ENCODE results near the gene MYO18B.

Gene MYO18B

DNA sequence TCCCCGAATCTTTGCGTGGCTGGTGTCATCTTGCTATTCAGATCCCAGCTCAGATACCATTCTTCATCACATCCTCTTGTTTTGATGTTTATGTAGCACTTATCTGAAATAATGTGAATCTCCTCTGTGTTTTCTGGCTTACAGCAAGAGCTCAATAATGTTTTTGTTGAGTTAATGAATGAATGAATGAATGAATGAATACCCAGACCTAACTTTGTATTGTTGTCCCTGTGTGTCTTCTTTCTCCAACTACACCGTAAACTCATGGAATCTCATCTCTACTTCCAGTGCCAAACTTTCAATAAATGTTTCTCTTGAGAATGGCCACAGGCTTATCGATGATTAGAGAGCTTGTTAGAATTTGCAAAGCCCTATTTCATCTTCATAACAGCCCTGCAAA, 110.2 kb downstream of the MYO18B start:
- DNase-seq (ENCODE audit: low read depth): no peak

DNA sequence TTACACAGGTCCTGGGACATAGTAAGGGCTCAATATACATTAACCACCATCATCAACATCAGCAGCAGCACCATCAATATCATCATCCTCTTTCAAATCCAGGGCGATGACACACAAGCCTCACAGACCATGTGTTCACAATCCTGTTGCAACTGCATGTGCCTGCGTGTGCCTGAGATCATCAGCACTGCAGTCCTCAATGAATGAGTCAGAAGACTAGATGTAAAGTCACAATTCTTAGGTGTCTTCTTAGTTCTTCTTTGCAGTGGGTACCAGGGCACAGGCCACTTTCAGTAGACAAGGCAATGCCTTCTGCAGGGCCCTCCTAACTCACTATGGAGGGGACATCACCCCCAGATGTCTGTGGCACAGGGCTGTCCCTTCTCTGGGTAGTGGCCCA, 111.1 kb downstream of the MYO18B start:
- no peak for DNase-seq (ENCODE audit: low read depth)

DNA sequence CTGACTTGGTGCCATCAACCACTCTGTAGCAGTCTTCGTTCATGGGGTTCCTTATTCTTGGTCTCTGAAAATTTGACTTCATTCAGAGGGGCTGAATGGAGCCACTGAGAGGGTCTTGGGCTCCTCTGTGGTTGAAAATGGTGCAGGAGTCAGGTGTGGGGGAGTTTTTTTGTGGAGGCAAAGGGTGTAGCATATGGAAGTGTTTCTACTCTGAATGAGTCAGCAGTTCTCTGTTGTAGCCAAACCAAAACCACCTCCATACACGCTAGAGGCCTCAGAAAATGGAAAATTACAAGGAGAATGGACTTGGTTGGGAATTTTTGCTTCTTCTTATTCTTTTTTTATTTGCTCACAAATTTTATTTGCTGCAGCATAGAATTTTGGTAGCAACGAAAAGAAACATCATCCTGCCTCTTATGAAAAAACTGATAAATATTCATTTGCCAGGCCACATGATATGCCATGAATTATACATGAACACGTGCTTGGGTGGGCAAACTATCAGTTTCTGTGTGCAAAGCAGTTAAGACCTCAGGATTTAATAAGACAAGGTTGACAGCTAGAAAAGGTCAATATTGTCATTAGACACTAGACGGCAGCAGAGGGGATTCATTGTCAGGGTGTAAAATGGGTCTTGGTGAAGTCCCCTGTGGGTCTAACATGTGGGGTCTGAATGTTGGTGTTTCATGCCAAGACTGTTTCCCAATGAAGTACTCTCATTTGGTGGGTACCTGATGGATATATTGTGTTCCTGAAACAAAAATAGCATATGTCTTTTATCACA, 111.7 kb downstream of the MYO18B start:
- no peak for DNase-seq (ENCODE audit: low read depth)

DNA sequence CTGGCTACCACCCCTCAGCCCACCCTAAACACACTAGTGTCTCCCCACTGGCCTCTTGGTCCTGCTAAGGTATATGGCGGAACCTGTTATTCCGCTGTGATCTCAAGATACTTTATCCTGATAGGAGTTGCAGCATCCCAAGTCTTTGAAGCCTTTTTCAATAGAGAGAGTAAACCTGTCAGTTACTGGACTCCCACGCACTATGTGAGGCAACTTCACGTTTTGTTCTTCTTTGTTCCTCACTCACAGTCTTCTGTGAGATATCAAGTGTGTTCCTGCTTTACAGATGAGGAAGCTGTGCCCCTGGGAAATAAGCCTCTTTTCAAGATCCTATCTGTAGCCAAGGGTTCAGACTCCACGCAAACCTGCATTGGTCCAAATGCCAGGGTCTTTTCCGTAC, 127.8 kb downstream of the MYO18B start:
- no peak for DNase-seq (ENCODE audit: low read depth)

DNA sequence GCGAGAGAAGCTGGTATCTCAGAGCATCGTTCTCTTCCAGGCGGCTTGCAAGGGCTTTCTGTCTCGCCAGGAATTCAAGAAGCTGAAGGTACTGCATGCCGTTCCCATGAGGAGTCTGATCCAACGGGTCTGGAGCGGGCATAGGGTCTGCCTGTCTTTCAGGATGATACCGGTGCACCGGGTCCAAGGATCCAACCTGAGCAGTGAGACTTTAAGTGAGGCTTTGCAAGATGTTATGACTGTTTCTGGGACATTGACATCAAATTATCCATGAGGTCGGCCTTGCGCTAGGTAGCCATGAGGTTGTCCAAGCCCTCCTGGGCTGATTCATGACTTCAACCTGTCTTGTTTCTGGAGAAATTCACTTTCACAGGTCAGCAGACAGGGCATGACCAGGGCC, 132.3 kb downstream of the MYO18B start:
- DNase-seq (ENCODE audit: low read depth): no peak

DNA sequence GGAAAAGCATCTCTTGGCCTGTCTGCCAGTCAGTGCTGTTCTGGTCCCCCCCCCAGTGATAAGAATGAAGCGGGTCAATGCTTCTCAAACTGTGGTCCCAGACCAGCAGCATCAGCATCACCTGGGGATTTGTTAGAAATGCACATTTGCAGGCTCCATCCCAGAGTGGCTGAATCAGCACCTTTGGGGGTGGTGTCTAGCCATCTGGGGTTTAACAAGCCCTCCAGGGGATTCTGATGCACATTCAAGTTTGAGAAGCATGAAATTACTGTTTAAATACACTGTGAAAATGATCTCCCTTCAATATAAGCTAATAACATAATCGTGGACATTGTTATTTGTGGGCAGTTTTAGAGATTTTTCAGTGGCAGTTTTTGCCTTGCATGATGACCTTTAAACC, 133.5 kb downstream of the MYO18B start:
- DNase-seq (ENCODE audit: low read depth): no peak

DNA sequence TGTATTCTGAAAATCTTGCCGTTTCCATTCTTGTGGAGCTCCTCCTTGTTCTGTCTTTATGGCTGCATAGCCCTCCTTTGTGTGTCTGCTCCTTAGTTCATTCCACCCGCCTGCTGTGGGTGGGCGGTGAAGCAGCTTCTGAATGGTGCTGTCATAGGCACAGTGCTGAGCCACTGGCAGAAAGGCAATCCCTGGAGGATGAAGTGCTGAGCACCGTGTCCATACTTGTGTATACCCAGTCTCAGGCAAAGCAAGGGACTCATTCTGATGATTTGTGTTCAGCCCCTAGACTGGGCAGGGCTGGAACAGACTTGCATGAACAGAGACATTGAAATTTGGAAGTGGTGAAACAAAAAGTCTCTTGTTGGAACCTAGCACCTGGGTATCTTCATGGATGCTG, 134.9 kb downstream of the MYO18B start:
- DNase-seq (ENCODE audit: low read depth): no peak

DNA sequence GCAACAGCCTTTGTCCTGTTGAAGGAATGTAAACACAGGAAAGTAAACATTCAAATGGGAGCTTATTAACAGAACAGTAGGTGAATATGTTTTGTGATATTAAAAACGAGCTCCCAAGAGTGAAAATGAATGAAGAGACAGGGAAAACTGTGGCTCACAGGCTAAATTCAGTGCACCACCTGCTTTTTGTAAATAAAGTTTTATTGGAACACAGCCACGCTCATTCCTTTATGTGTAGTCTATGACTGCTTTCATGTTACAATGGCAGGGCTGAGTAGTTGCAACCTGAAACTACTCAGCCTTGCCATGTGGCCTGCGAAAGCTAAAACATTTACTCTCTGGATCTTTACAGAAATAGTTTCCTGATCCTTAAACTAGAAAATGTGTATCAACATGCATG, 136.9 kb downstream of the MYO18B start:
- no peak for DNase-seq (ENCODE audit: low read depth)

DNA sequence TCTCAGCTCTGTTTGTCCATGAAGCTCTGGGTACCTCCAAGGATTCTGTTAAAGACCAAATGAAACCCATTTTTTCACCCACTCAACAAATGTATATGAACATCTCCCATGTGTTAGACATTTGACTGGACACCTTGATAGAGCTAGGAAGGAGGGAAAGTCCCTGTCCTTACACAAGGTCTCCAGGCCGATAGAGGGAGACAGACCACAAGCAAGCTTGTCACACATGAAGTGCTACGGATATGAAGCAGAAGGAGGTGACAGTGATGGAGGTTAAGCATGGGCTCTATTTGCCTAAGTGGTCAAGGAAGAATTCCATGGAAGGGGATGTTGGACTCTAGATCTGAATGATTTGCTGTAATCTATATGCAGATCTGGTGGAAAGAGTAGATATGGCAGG, 138.5 kb downstream of the MYO18B start:
- DNase-seq (ENCODE audit: low read depth): no peak

DNA sequence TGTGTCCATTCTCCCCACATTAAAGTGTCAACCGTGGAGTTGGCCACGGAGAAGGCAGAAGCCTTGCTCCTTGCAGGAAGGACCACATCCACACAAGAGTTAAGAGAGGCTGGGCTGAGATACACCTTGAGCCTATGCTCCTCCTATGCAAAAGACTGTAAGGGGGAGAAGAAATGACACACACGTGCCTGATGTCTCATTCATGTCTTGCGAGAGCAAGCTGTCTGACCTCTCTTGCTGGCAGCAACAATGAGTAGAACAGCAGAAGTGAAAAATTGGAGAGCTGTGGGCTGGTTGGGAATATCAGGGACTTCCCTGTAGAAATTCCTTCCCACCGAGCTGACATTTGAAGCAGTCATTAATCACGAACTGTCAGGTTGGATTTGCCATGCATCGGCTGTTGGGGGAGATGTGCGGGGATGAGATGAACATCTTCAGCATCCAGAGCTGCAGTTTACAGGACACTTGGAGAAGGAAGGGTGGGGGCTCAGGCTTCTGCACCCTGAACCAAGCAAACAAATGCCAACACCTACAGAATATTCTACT, 139.3 kb downstream of the MYO18B start:
- DNase-seq (ENCODE audit: low read depth): no peak

DNA sequence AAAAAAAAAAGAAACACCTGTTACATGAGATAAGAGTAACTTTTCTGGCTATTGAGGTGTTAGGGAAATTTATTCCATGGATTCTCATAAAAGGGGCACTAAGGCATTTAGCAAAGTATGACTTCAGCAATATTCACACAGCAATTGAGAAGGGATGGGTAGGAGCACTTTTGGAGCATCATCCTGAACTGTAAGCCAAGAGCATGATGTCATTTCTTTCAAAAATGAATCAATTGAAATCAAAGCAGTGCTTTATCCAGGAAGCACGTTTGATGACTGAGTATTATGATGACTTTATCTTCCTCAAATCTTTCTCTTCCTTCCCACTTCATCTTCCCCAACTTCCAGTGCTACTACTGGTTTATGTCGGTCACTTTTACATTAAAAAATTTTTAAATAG, 140.4 kb downstream of the MYO18B start:
- no peak for DNase-seq (ENCODE audit: low read depth)

DNA sequence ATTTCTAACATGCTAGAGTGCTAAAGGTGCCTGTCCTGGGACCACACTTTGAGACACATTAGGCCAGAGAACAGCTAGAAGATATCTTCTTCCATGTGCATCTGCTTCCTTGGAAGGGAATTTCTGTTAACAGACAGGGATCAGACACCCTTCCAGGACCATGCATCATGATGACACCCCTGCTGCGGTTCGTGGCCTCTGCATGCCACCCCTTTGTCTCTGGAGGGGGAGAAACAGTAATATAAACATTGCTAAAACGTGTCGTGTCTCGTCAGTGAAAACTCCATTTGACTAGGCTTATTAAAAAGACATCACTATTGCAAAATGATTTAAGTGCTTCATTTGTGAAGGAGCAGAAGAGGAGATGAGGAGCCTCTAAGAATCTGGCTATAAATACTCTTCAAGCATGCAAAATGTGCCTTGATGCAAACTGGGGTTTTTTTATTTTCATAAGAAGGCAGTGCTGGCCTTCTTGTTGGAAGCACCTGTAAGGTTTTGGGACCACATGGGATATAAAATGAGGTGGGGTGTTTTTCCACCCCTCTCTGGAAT, 141.6 kb downstream of the MYO18B start:
- no peak for DNase-seq (ENCODE audit: low read depth)

DNA sequence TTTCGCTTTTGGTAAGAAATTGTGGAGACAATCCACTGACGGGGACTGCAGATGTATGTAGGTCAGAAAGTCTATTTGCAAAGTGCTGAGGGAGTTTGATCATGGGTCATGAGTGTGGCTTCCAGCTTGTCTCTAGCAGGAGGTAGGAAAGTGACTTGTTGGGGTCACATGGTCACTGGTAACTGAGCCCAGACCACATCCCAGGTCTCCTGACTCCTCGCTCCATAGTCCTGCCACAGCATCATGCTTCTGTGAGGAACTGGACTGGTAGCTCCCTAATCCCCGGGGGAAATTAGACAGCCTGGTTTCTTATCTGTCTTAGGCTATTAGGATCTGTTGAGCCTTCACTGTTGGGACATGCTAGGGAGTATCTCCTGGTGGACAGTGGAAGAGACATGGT, 142.1 kb downstream of the MYO18B start:
- DNase-seq (ENCODE audit: low read depth): no peak

DNA sequence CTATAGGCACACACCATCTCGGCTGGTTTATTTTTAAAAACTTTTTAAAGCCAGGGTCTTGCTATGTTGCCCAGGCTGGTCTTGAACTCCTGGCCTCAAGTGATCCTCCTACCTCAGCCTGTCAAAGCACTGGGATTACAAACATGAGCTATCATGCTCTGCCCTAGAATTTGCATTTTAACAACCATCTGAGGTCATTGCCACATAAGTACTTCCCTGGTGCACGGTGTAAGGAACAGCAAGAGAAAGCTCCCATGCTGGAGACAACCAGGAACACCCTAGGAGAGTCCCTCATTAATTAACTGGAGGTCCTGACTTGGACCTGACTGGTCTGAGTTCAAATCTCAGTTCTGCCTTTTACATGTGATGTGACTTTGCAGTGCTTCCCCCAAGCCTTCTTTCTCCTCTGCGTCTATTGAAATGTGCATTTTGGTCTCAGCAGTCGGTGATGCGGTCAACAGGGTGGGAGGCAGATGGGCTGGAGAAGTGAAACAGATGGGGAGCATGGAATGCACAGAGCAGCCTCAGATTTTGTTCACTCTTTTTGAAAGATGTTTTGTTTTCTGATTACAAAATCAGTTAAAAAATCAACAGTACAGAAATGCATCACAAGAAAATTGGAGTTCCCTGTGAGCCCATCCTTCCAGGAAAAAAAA, 146.5 kb downstream of the MYO18B start:
- DNase-seq (ENCODE audit: low read depth): no peak

DNA sequence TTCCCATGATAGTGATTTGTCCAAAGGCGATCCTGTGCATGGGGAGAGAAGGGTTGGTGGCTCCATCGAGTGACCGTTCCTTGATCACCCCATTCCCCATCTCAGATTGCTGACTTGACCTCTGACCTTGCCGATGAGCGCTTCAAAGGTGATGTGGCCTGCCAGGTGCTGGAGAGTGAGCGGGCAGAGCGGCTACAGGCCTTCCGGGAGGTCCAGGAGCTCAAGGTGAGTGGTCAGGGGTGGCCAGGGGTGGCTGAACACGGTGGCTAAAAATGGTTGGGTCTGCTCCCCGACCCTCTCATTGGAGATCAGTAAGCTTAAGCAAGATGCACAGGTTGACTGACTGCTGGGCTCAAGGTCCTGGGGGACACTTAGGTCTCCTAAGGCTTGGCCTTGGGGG, 148.7 kb downstream of the MYO18B start:
- DNase-seq (ENCODE audit: low read depth): no peak

DNA sequence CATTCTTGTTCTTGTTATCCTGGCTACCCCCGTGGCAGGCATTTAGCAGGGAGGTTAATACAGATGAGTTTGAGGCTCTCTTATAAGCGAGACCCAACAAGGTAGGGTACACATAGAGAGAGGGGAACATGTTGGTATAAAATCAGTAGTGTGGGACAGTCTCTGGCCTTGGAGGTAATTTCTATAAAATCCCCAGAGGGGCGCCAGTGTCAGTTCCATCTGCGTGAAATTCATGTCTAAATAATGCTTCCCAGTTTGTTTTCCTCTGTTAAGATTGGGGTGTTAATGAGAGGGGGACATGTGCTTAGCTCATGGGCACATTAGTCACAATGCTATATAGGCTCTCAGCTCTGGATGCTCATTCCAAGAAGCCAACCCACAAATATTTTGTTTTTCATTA, 150.7 kb downstream of the MYO18B start:
- DNase-seq (ENCODE audit: low read depth): no peak

DNA sequence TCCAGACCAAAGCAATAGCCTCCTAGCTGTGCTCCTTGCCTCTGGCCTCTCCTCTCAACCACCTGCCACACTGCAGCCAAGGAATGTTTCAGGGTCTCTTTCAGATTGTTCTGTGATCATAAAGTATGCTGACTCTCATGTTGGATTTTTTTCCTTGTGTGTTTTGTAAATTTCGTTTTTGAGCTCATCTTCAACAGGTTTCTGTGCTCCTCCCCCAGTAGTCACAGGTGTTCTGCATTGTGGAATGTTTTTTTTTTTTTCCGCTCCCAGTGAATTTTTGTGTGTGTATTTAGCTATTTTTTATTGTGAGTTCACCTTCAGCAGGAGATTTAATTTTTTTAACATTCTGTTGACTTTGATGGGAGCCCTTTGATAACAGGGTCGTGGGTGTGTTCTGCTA, 153.7 kb downstream of the MYO18B start:
- DNase-seq (ENCODE audit: low read depth): no peak

DNA sequence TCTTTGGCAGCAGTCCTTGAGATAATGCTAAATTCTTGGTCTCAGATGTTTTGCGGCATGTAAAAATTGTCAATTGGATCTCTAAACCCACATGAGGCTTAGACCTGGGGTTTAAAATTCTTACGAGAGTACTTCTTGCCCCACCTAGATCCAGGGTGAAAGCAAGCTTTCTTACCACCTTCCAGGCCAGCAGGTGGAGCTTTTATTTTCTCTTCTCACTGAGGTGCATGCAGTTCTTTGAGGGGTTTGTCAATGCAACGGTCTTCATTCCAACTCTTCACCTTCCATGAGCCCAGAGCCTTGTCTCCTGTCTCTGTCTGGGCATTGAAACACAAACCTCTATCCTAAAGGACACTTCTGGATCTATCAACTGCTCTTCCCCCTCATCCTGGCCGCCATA, 154.1 kb downstream of the MYO18B start:
- no peak for DNase-seq (ENCODE audit: low read depth)

DNA sequence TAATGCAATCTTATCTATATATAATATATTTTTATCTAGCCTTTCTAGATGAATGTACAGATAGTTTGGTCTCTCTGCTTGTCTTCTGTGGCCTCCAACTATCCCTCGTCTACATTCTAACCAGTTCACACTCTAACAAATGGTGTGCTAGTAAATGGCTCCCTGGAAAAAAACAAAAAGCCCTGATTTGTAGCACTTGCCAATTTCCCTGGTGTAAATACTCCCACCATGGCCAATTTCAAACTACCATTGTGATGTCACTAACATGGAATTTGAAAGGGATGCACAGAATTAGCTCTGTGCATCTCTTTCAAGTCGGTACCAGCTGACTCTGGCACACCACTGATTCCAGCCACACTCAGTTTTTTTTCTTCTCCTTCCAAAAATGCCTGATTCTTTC, 154.6 kb downstream of the MYO18B start:
- DNase-seq (ENCODE audit: low read depth): no peak

DNA sequence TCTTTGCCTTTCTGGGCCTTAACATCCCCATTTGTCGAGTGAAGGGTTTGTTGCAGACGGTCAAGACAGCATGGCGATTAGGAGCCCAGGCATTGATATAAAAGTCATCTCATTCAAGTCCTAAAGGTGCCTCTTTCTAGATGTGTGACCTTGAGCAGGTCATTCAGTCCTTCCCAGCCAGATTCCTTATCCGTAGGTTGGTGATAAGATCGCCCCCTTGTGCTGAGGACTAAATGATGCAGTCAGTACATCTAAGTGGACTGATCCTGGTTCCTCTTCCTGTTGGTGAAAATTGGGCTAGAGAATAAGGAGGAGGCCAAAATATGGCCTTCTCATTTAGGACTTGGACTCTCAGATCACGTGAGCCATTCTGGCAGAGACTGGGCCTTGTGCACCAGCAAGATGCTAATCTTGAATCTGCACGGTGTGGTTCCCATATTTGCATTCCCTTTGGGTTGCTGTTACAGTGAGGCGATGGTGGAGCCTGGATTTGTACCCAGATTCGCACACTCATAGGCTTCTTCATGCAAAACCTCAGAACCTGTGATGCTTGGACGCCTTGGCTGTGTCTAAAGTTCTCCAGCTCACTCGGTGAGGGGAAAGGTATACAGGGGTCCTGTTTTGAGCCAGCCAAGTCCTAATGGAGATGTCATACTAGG, 156.8 kb downstream of the MYO18B start:
- DNase-seq (ENCODE audit: low read depth): no peak

DNA sequence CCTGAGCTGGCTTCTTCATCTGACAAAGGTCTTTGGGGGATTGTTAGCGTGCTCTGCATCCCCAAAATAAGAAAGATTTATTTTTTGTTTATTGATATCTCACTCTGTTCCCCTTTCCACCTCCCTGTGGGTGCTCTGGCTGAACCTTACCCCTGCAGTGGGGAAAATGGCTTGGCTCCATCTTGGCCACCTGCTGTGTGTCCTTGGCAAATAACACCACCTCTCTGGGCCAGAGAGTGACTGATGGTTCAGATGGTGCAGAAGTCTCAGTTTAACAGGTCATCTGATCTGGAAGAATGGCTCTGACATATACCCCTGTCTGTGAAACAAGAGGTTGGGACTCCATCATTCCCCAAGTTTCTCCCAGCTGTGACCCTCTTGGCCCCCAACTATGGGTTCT, 157.6 kb downstream of the MYO18B start:
- no peak for DNase-seq (ENCODE audit: low read depth)

DNA sequence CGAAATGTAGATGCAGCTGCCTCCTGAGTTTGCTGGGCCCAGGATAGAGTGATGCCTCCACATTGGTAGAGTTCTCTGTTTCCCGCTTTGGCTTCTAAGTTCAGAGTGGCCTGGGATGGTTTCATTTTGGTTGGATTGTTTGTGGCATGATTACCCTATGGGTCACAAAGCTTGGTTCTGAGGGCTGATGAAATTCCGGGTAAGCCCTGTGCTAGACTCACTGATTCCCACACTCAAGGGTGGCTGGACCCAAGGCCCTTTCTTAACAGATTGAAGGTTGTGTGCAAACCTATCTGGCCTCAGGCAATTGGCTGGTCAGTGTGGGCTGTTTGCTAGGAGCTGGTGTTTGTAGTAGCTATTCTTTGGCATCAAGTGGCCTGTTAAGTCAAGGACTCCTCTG, 158.4 kb downstream of the MYO18B start:
- no peak for DNase-seq (ENCODE audit: low read depth)

DNA sequence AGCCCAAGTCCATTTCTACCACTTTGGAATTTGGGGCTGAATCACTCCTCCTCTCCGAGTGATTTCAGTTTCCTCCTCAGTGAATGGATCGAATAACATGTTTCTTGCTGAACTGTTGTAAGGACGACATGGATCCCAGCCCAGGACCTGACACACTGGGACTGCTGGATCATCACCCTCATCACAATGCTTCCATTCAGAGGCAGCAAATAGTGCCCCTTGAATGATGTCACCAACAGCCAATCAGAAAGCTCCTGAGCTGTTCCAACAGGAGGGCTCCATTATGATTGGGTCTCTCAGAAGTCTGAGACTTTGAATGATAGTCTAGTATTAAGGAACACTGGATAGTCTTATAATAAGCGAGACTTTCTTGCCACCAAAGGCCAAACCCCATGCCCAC, 158.9 kb downstream of the MYO18B start:
- DNase-seq (ENCODE audit: low read depth): no peak

All from activated T-cell treated with anti-CD3 and anti-CD28 coated beads for 1 hour (primary cell).